ENCODE results near the gene NARF.

NARF gene

DNA sequence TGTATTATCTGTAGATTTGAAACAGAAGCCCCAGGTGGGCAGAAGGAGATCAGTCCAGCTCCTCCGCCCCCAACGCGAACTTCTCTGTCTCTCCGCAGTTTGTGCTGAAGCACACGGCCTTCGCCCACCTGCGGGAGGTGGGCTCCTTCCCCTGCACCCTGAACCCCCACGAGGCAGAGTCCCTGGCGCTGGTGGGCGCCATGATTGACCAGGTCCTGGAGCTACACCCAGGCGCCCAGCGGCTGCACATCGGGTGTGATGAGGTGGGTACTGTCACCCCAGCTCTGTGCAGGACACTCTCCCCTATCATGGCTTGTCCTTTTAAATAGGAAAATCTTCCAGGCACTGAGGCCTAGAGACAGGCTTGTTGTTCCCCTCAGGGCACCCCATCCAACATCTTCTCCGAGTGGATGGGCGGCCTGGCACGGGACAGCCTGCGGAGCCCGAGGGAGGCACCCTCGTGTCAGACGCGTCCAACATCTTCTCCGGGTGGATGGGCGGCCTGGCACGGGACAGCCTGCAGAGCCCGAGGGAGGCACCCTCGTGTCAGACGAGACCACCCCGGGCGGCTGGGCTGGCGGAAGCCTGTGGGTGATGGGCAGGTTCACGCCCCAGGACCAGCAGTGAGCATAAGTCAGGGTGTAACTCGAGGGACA lies 24.9 kb upstream of the NARF start:
- DNase-seq (ENCODE audit: low spot score) = peak; percentile 41

DNA sequence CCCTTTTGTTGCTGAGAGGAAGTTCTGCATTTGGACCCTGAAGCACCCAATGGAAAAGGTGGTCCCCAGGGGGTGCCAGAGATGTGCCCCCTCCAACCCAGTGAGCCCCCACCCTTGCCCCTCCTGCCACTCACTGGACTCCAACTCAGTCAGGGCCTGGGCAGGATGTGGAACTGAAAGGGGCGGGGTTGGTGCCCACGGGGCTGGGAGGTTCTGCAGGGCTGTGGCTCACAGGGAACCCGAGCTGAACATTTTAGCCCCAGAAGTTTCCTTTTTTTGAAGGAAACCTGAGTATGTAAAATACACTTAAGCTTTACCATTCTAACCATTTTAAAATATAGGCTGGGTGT lies 24.4 kb upstream of the NARF start:
- peak; percentile 35 for DNase-seq (ENCODE audit: low spot score)

DNA sequence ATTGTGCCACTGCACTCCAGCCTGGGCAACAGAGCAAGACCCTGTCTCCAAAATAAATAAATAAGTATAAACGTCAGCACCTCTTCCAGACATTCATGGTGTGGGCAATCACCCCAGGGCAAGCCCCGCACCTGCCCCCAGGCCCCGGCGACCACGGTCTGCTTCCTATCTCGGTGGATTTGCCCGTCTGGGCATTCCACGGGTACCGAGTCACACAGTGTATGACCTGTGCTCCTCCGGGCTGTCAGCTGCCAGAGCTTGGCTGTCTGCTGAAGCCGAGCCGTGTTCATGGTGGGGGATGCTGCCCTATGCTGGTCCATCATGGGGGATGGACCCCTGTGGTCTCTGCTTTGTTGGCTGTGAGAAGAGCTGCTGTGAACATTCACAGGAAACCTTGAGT lies 23.4 kb upstream of the NARF start:
- DNase-seq (ENCODE audit: low spot score) = peak; percentile 37

DNA sequence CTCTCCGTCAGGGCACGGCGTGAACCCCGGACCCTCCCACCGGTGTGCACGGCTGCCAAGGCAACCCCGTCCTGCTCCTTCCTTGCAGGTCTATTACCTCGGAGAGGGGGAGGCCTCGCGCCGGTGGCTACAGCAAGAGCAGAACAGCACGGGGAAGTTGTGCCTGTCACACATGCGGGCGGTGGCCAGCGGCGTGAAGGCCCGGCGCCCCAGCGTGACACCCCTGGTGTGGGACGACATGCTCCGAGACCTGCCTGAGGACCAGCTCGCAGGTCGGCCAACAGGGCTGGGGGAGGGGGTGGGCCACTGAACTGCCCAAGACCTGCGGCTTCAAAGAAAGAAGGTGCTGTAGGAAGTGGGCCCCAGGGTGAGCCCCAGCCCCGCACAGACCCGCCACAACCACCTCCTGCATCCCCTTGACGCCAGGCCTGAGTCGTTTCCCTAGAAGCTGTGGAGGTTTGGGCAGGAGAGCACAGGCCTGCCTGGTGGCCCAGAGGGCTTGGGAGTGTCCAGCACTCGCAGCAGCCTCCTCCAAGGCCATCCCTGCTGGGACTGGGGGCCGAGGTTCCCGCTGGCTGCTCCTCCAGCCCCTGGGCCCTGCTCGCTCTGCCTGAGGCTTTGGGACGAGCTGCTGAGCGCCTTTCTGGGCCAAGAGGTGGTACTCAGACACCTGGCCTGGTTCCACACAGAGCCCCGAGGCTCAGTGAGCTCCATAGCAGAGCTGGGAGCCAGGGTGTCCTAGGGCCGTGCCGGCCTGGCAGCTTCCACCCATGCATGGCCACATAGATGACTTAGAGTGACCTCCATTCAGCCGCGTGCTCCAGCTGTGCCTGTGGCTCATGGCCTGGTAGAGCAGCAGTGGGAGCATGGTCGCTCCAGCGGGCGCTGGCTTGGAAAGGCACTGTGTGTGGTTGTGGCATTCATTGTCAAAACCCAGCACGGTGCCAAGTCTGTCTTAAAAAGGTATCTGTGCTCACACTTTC lies 22.6 kb upstream of the NARF start:
- DNase-seq (ENCODE audit: low spot score) = peak; percentile 36

DNA sequence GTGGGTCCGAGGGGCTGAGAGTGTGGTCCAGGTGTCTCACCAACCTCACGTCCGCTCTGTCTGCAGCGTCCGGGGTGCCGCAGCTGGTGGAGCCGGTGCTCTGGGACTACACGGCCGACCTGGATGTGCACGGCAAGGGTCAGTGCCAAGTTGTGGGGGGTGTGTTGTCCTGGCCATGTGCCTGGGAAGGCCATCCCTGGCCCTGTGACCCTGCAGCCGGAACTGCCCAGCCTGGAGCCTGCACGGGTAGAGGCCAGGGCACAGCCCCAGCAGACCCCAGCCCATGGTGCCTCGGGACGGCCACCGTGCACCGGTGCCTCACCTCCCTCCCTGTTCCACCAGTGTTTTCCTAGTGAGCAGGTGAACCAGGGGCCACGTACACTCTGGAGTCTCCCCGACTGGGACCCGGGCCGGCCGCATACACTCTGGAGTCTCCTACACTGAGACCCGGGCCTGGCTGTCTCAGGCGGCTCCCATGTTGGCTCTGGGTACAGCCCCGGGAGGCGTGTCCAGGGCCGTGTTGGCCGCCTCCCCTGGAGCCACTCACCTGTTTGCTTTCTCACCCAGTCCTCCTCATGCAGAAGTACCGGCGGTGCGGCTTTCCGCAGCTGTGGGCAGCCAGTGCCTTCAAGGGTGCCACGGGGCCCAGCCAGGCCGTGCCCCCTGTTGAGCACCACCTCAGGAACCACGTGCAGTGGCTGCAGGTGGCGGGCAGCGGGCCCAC lies 21.8 kb upstream of the NARF start:
- DNase-seq (ENCODE audit: low spot score) = peak; percentile 41

DNA sequence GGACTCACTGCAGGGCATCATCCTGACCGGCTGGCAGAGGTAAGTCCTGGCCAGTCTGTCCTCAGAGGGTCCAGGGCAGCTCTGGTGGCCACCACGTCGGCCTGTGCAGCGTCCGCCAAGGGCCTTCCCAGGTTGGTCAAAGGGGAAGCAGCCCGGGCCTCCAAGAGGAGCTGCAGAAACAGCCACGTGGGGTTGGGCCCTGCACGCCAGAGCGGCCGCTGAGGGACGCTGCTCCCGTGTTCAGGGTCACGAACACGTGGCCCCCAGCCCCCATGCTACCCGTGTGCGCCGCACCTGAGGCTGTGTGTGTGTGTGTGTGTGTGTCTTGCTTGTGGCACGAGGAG lies 21.2 kb upstream of the NARF start:
- peak; percentile 32 for DNase-seq (ENCODE audit: low spot score)

DNA sequence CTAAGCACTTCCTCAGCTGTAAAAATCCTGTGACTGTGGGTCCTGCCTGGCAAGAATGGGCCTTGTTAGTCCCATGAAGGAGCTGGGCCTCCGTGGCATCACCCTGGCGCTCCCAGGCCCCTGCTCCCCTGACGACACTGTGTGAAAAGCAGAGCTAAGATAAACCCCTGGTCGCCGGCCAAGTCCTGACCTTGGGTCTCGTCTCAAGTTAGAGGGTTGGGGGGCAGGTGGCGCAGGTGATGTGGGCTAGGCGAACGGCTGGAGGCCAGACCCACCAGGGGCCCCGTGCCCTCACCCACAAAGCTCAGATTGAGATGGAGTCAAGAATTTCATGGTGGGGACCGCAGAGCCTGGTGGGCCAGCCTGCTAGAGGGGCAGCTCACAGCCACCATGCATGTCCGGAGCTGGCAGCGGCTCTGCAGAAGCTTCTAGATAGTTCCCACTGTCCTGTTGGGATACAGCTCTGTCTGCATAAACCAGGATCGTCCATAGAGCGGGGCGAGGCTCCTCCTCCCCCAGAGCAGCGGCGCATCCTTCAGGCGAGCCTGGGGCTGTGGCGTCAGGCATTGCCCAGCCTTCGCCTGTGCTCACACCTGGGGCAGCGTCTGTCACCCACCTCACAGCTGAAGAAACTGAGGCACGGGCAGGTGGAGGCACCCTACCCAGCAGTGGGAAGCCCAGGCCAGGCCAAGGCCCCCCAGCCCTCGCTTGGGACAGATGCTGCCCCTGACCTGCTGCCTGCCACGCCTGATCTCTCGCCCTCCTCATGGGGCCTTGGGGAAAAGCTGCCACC lies 19.9 kb upstream of the NARF start:
- DNase-seq (ENCODE audit: low spot score) = peak; percentile 41

DNA sequence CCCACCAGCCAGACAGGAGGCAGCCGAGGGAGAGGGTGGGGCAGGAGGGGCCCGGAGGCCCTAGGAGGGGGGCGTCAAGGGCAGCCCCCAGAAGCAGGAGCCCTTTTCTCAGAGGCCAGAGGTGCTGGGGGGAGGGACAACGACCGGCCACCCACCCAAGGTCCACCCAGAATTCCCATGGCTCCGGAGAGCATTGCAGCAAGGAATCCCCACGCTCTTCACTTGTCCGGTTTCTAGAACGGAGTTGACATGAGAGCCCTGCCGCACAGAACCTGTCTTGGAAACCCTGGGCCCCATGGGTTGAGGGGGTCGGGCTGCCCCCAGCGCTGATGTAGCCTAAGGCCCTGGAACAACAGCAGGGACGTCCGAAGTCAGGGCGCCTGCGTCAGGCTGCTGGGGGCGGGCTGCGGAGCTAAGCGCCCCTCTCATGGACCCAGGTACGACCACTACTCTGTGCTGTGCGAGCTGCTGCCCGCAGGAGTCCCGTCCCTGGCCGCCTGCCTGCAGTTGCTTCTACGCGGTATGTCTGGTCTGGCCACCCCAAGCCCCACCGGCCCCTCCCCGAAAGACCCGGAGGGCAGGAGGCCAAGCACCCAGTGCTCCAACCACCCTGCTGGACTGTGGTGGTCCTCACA lies 19.2 kb upstream of the NARF start:
- peak; percentile 45 for DNase-seq (ENCODE audit: low spot score)

DNA sequence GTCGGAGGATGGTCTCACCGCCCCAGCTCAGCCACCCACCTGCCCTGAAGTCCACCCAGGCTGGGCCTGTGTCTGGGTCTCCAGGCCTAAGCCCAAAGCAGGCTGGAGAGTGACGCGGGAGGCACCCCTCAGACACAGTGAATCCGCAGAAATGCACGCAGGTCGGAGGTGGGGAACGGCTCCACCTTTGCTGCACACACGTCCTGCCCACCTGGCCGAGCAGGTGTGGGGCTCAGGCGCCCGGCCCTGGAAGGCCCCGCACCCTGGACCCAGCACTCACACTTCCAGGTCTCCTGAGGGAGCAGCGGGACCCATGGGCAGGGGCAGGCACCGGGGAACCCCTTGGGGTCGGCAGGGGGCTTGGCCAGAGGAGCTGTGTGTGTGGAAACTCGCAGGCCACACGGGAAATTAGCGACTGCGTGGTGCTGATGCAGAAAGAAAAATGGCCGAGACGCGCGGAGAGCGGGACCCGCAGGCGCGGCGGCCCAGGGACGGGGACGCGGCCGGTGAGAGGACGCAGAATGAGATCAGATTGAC lies 18.6 kb upstream of the NARF start:
- no peak for DNase-seq (ENCODE audit: low spot score)

DNA sequence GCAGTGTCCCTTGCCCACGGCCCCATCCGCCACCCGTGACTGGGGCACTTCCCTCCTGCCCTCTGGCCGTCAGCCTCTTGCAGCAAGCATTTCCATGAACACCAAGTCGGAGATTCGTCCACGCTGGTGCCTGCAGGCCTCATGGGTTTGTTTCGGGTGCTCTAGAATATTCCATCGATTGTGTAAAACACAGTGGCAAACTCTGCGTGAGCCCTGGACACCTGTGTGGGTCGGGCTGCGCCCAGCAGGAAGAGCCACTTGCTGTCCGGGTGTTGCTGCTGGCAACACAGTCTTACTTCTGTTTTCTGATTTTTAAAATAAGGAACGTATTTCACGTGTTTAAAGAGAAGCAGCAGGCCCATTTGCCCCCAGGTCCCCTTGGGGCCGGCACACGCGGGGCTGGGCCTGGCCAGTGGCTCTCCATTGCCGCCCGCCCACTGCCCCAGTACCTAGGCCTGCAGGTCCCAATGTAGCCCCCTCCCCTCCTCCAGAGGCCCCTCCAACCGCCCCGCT lies 18.0 kb upstream of the NARF start:
- DNase-seq (ENCODE audit: low spot score) = no peak

DNA sequence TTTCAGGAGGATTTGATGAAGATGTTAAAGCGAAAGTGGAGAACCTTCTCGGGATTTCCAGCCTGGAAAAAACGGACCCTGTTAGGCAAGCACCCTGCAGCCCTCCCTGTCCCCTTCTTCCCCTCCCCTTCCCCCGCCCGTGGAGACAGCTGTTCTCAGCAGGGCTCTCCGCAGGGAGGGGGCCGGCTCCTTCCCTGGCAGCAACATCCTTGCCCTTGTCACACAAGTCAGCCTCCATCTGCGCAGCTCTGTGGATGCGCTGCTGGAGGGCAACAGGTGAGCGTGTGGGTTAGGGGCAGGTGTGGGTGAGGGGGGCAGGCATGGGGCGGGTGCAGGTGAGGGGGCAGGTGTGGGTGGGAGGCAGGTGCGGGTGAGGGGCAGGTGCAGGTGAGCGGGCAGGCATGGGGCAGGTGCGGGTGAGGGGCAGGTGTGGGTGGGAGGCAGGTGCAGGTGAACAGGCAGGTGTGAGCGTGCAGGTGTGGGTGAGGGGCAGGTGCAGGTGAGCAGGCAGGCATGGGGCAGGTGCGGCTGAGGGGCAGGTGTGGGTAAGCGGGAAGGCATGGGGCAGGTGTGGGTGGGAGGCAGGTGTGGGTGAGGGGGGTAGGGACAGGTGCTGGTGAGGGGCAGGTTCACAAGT lies 17.4 kb upstream of the NARF start:
- peak; percentile 72 for DNase-seq (ENCODE audit: low spot score)

DNA sequence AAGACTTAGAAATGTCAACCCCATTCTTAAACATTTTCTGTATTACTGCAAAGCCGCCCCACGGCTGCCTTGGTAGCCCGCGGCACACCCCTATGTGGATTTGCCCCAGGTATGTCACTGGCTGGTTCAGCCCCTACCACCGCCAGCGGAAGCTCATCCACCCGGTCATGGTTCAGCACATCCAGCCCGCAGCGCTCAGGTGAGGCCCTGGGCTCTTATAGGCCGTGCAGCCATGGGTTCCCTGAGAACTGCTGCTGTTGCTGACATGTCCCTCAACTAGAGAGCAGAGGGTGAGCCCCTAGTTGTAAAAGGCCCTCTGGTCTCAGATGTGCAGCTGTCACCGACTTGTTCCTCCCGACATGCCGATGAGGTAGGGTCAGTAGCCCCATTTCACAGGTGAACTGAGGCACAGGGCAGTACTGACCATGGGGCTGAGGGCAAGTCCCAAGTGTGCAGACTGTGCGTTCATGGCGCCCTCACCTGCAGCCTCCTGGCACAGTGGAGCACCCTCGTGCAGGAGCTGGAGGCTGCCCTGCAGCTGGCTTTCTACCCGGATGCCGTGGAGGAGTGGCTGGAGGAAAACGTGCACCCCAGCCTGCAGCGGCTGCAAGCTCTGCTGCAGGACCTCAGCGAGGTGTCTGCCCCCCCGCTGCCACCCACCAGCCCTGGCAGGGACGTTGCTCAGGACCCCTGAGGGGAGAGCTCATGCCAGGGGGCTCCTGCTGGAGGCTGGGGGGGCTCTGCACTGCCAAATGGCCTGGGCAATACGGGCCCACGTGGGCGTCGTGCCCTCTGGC lies 16.7 kb upstream of the NARF start:
- DNase-seq (ENCODE audit: low spot score) = peak; percentile 40

DNA sequence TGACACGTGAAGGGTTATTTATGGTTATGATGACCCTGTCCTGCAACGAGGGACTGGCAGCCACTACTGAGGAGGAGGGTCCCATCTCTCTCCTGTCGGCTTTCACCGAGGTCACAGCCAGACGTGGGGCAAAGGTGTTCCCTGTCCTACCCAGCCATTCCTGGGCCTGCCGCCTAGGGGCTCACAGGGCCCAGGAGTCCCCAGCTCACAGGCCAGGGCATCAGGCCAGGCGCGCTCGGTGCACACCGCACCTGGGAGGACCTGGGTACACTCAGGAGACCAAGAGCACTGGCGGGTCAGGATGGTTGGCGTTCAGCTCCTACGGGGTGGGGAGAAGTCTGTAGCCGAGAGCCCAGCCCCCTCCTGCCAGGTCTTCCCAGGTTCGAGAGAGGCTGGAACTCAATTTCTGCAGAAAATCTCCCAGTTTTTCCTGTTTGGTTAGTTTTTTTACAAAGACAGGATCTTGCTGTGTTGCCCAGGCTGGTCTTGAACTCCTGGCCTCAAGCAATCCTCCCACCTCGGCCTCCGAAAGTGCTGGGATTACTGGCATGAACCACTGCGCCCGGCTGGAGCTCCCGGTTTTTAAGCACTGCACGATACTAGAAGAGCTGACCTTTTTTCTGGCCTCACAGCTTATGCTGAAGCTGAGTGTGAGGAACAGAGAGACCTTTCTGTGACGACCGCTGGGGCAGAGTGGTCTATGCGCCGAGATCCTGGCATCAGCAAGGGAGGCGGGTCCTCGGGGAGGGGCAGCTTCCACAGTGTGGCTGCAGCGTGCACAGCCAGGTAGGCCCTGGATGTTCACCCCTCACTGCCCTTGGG lies 15.7 kb upstream of the NARF start:
- peak; percentile 43 for DNase-seq (ENCODE audit: low spot score)

DNA sequence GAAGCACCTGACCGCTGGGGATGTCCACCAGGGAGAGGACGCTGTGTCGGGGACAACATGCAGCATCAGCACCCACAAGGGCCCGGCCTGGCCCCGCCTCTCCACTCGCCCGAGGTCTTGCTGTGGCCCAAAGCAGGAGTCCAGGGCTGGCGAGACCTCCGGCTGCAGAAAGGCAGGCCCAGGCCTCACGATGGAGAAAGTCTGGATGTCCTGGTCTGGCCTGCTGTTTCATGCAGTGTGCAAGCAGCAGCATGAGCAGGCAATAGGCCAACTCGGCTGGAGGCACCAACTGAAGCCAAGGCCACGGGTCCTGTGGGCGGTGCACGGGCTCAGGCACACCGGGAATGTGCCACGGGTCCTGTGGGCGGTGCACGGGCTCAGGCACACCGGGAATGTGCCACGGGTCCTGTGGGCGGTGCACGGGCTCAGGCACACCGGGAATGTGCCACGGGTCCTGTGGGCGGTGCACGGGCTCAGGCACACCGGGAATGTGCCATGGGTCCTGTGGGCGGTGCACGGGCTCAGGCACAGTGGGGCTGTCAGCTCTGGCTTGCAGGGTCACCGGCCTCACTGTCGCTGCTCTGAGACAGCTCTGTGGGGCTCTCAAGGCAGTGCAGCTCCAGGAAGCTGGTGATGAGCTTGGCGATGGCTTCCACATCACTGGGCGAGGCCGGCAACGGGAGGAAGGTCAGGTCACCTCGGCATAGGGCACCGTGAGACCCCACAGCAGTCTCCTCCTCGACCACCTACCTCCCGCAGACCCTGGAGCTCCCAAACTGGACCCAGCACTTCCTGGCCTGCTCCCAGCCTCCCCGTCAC lies 14.9 kb upstream of the NARF start:
- peak; percentile 38 for DNase-seq (ENCODE audit: low spot score)

DNA sequence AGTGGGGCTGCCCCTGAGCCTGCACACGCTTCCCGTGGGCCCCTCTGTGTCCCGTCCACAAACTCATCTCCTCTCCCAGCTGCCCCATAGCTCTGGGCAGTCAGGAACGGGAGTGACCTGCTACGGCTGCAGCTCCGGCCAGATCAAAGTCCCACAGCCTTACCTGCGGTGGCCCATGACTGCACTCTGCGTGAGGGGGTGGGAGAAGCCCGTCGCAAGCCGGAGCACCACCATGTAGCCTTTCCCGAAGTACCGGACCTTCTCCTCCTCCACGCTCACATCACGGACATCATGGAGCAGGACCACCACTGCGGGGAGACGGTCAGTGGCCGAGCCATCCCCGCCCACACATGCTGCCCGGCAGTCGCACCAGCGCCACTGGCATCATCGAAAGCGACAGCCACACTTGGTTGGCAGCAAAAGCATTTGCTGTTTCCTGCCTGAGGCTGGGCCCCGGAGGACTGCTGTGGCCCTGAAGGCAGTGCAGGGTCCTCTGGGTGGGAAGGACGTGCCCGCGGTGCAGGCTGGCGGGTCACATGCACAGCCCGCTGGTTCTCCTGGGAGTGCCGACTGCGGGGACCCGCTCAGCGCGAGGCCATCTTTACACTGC lies 14.2 kb upstream of the NARF start:
- DNase-seq (ENCODE audit: low spot score) = no peak

DNA sequence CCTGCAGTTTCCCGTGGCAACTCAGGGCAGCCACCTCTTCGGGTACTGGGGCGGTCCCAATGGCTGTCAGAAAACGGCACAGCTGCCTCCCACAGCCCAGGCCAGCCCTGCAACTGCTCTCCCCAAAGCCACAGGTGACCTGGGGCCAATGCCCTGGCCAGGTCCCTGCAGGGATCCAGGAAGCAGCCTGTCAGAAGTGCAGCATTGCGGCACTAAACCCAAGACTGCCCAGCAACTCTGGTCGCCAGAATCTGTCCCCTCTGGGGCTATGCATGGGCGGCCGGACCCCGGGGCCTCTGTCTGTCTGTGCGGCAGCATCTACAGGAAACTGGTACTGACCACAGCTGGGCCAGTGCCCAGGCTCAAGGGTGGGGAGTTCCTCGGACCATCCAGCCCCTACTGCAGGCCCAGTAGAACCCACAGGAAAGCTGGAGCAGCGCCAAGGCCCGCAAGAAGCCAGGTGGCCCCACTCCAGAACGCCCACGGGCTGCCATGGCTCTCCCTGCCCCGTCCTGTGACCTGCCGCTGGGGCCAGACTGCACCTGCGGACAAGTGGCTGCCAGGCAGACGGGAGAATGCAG lies 13.5 kb upstream of the NARF start:
- DNase-seq (ENCODE audit: low spot score) = peak; percentile 38

DNA sequence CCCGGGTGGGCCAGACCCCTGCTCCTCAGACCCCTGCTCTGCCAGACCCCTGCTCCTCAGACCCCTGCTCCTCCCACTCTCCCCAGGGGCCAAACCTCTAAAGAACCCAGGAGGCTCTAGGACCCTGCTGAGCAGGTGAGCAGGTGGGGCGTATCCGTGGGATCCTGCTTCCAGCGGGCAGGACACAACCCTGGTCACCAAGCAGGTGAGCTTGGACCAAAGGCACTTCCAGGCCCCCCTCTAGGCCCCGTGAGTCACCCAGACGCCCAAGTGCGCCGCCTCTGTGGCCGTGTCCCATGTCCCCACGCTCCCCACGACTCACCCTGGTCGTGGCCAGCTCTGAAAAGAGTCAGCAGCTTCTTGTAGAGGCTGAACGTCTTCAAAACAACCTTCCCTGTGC lies 13.0 kb upstream of the NARF start:
- peak; percentile 37 for DNase-seq (ENCODE audit: low spot score)

Measured in D341Med (cell line).